H9 (cell line): ENCODE measurements around the gene MTNR1A. TPM values are rescaled to one million over a fixed set of nuclear protein-coding genes. Genes with fewer than 3 reads are reported as not detected.

Experiments used
- DNase-seq: peaks from one replicate; pipeline ENCODE4 v3.0.0-alpha.2; 2017
- H2AFZ ChIP-seq: one replicate; pipeline ENCODE4 v1.6.1; 2013; ENCODE audit warnings: mild to moderate bottlenecking, low read length, control low read depth, moderate library complexity
- H2AK5ac ChIP-seq: 2 replicates; pipeline ENCODE4 v1.6.1; 2013; ENCODE audit warnings: low read length, control low read depth, mixed read lengths; ENCODE audit not compliant: insufficient read length
- H2BK120ac ChIP-seq: one replicate; pipeline ENCODE4 v1.6.1; 2013; ENCODE audit warnings: low read depth, mild to moderate bottlenecking, low read length, control low read depth, inconsistent platforms; ENCODE audit not compliant: poor library complexity, severe bottlenecking
- H2BK12ac ChIP-seq: 2 replicates; pipeline ENCODE4 v1.6.1; 2013; ENCODE audit warnings: low read length, control low read depth, mixed read lengths, low read depth; ENCODE audit not compliant: insufficient read length
- H2BK15ac ChIP-seq: 2 replicates; pipeline ENCODE4 v1.6.1; 2013; ENCODE audit warnings: low read depth, low read length, control low read depth
- H2BK20ac ChIP-seq: one replicate; pipeline ENCODE4 v1.6.1; 2013; ENCODE audit warnings: low read depth, mild to moderate bottlenecking, low read length, control low read depth, inconsistent platforms; ENCODE audit not compliant: poor library complexity, severe bottlenecking
- H2BK5ac ChIP-seq: 2 replicates; pipeline ENCODE4 v1.6.1; 2013; ENCODE audit warnings: low read length, control low read depth, mixed read lengths; ENCODE audit not compliant: insufficient read length
- H3K14ac ChIP-seq: 2 replicates; pipeline ENCODE4 v1.6.1; 2013; ENCODE audit warnings: low read length, control low read depth; ENCODE audit not compliant: insufficient read depth
- H3K18ac ChIP-seq: 2 replicates; pipeline ENCODE4 v1.6.1; 2013; ENCODE audit warnings: low read depth, mild to moderate bottlenecking, mixed read lengths, low read length, control low read depth; ENCODE audit not compliant: insufficient read length
- H3K23ac ChIP-seq: 2 replicates; pipeline ENCODE4 v1.6.1; 2013; ENCODE audit warnings: low read length, control low read depth, mixed read lengths, low read depth; ENCODE audit not compliant: insufficient read length
- H3K23me2 ChIP-seq: 2 replicates; pipeline ENCODE4 v1.6.1; 2013; ENCODE audit warnings: low read depth, mild to moderate bottlenecking, mixed read lengths, low read length, control low read depth; ENCODE audit not compliant: insufficient read length, poor library complexity, severe bottlenecking
- H3K27ac ChIP-seq: 2 replicates; pipeline ENCODE4 v1.5.1; 2013; ENCODE audit warnings: low read length, control low read depth, mixed read lengths, low read depth; ENCODE audit not compliant: insufficient read length
- H3K27me3 ChIP-seq: 2 replicates; pipeline ENCODE4 v1.6.1; 2013; ENCODE audit warnings: low read length, control low read depth, inconsistent platforms; ENCODE audit not compliant: insufficient read depth
- H3K4ac ChIP-seq: 2 replicates; pipeline ENCODE4 v1.6.1; 2013; ENCODE audit warnings: low read depth, mild to moderate bottlenecking, control low read depth, inconsistent platforms, low read length, moderate library complexity
- H3K4me1 ChIP-seq: 2 replicates; pipeline ENCODE4 v1.6.1; 2013; ENCODE audit warnings: low read length, control low read depth, inconsistent platforms; ENCODE audit not compliant: insufficient read depth
- H3K4me2 ChIP-seq: 2 replicates; pipeline ENCODE4 v1.6.1; 2013; ENCODE audit warnings: low read length, control low read depth, mixed read lengths; ENCODE audit not compliant: insufficient read length, insufficient read depth
- H3K56ac ChIP-seq: 2 replicates; pipeline ENCODE4 v1.6.1; 2013; ENCODE audit warnings: low read depth, mild to moderate bottlenecking, mixed read lengths, low read length, control low read depth; ENCODE audit not compliant: insufficient read length
- H3K79me1 ChIP-seq: 2 replicates; pipeline ENCODE4 v1.6.1; 2013; ENCODE audit warnings: low read depth, mild to moderate bottlenecking, moderate library complexity, low read length, control low read depth, inconsistent platforms; ENCODE audit not compliant: insufficient read depth, poor library complexity, severe bottlenecking
- H3K79me2 ChIP-seq: 2 replicates; pipeline ENCODE4 v1.6.1; 2013; ENCODE audit warnings: low read length, control low read depth, inconsistent platforms; ENCODE audit not compliant: insufficient read depth
- H3K9ac ChIP-seq: 2 replicates; pipeline ENCODE4 v1.6.1; 2013; ENCODE audit warnings: low read length, control low read depth, mixed read lengths; ENCODE audit not compliant: insufficient read length; ENCODE audit errors: extremely low read depth
- H3K9me3 ChIP-seq: one replicate; pipeline ENCODE4 v1.6.1; 2013; ENCODE audit warnings: low read depth, low read length, inconsistent platforms; ENCODE audit not compliant: control insufficient read depth
- H3T11ph ChIP-seq: one replicate; pipeline ENCODE4 v1.6.1; 2013; ENCODE audit warnings: mild to moderate bottlenecking, low read length, control low read depth, inconsistent platforms
- H4K20me1 ChIP-seq: one replicate; pipeline ENCODE4 v1.6.1; 2013; ENCODE audit not compliant: control insufficient read depth, insufficient read length, insufficient read depth
- H4K5ac ChIP-seq: 2 replicates; pipeline ENCODE4 v1.6.1; 2013; ENCODE audit warnings: low read depth, mild to moderate bottlenecking, mixed read lengths, low read length, control low read depth; ENCODE audit not compliant: insufficient read length
- H4K8ac ChIP-seq: replicated peaks from 2 replicates; pipeline ENCODE4 v1.6.1; 2013; ENCODE audit warnings: low read length, control low read depth, mixed read lengths, low read depth; ENCODE audit not compliant: insufficient read length
- H4K91ac ChIP-seq: 2 replicates; pipeline ENCODE4 v1.6.1; 2013; ENCODE audit warnings: low read depth, mild to moderate bottlenecking, moderate library complexity, mixed read lengths, low read length, control low read depth; ENCODE audit not compliant: insufficient read length
- H3K27ac Mint-ChIP-seq, 3 experiments: 2 replicates in 2 of 3; 3 replicates in 1 of 3; pipeline ENCODE4 v1.8.0; 2020 to 2021; ENCODE audit warnings: mixed read lengths in 3 of 3, mild to moderate bottlenecking in 1 of 3, moderate library complexity in 1 of 3
- H3K27me3 Mint-ChIP-seq: 2 replicates; pipeline ENCODE4 v1.8.0; 2021; ENCODE audit warnings: low read depth, mild to moderate bottlenecking, moderate library complexity, mixed read lengths
- H3K36me3 Mint-ChIP-seq, 3 experiments: 2 replicates in 2 of 3; 3 replicates in 1 of 3; pipeline ENCODE4 v1.8.0; 2020 to 2021; ENCODE audit warnings: low read depth in 3 of 3, mixed read lengths in 3 of 3; ENCODE audit not compliant: insufficient read depth in 1 of 3
- H3K4me1 Mint-ChIP-seq, 2 experiments: 2 replicates each; pipeline ENCODE4 v1.8.0; 2020; ENCODE audit warnings: mixed read lengths in 2 of 2
- H3K4me3 Mint-ChIP-seq, 2 experiments: 2 replicates in 1 of 2; 3 replicates in 1 of 2; pipeline ENCODE4 v1.8.0; 2020 to 2021; ENCODE audit warnings: mild to moderate bottlenecking in 2 of 2, mixed read lengths in 2 of 2, moderate library complexity in 1 of 2
- H3K9me3 Mint-ChIP-seq, 2 experiments: 2 replicates in 1 of 2; 3 replicates in 1 of 2; pipeline ENCODE4 v1.8.0; 2020; ENCODE audit warnings: mild to moderate bottlenecking in 2 of 2, mixed read lengths in 2 of 2, moderate library complexity in 1 of 2
- WGBS: extraction: QIAGEN DNeasy Blood & Tissue Kit; methylation state at CpG from one replicate; pipeline ENCODE4 v1.1.7; 2013; ENCODE audit warnings: missing lambda C conversion rate, low lambda C conversion rate, mixed read lengths; ENCODE audit not compliant: insufficient read length; ENCODE audit errors: extremely low coverage; 5-methylcytosine and 5-hydroxymethylcytosine counted together
- total RNA-seq: library from RNA; stranded (reverse); gene quantifications from 2 replicates; pipeline ENCODE4 v1.2.1, GENCODE V29; 2021
- TF ChIP-seq, protein P1 (sequence below): fragments of 200-600 bp; sonication (generic); conservative IDR thresholded peaks from 3 replicates; pipeline ENCODE4 v1.8.0; 2021; ENCODE audit warnings: antibody characterized with exemption, mild to moderate bottlenecking

The MTNR1A gene
- total RNA-seq, 1 experiment from 2014 or later, result 0.57 TPM

GRCh38 chr4:186494496-186494895 lies 60.9 kb downstream of the MTNR1A start:
- Histone ChIP-seq H3K4ac (no peak overlapping the region), H4K91ac (no peak overlapping the region), H2BK20ac (no peak overlapping the region), H3K23ac (no peak overlapping the region), H3K27me3 (no peaks in the 10 kb centered on the region), H4K8ac (no peak overlapping the region), H3K23me2 (no peaks in the 10 kb centered on the region), H4K20me1 (no peaks in the 10 kb centered on the region), H2BK15ac (no peak overlapping the region), H2AK5ac (no peak overlapping the region), H3T11ph (no peak overlapping the region), H3K14ac (no peak overlapping the region), H3K4me1 (no peaks in the 10 kb centered on the region), H3K9me3 (peaks cover 9% of the 10 kb centered on the region), H2BK120ac (no peak overlapping the region), H4K5ac (no peak overlapping the region), H3K56ac (no peak overlapping the region), H2BK5ac (no peak overlapping the region), H2AFZ (no peak overlapping the region), H3K27ac (no peak overlapping the region), H3K9ac (no peak overlapping the region), H3K4me2 (no peak overlapping the region), H3K18ac (no peak overlapping the region), H2BK12ac (no peak overlapping the region), H3K79me2 (no peaks in the 10 kb centered on the region), H3K79me1 (no peaks in the 10 kb centered on the region)
- Mint-ChIP-seq H3K4me1 (peaks cover 0 to 4% of the 10 kb centered on the region in 2 experiments; a peak in 1 of 4 replicates), H3K36me3 (peaks cover 15 to 30% (median 19%) of the 10 kb centered on the region in 3 experiments), H3K4me3 (no peak overlapping the region), H3K9me3 (peaks cover 40 to 50% of the 10 kb centered on the region in 2 experiments), H3K27me3 (no peaks in the 10 kb centered on the region; the same call in 1 of the 2 replicates), H3K27ac (no peak overlapping the region)
- DNase-seq, result no peak
- TF ChIP-seq, protein P1, sequence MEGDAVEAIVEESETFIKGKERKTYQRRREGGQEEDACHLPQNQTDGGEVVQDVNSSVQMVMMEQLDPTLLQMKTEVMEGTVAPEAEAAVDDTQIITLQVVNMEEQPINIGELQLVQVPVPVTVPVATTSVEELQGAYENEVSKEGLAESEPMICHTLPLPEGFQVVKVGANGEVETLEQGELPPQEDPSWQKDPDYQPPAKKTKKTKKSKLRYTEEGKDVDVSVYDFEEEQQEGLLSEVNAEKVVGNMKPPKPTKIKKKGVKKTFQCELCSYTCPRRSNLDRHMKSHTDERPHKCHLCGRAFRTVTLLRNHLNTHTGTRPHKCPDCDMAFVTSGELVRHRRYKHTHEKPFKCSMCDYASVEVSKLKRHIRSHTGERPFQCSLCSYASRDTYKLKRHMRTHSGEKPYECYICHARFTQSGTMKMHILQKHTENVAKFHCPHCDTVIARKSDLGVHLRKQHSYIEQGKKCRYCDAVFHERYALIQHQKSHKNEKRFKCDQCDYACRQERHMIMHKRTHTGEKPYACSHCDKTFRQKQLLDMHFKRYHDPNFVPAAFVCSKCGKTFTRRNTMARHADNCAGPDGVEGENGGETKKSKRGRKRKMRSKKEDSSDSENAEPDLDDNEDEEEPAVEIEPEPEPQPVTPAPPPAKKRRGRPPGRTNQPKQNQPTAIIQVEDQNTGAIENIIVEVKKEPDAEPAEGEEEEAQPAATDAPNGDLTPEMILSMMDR, result no peak
- WGBS, result no CpG with 5 or more reads among the region's 1 CpG
